Measurements from ENCODE around the gene RENBP.

The RENBP gene

GRCh38 chrX:153971450-153972367, 27.3 kb upstream of the RENBP start, which contains the start of gene HCFC1 (continued):
- TF ChIP-seq ZNF121 (tag by site-specific recombination; IDR thresholded peaks at IDR 0.05): peak; percentile 7; the same call in 1 of the 2 replicates
- no peak for TF ChIP-seq ZNF19 (tag by site-specific recombination; IDR thresholded peaks at IDR 0.05; ENCODE audit: low read depth)
- TF ChIP-seq ZNF530 (tag by site-specific recombination; IDR thresholded peaks at IDR 0.05; ENCODE audit: low read depth): no peak
- TF ChIP-seq REPIN1 (tag by site-specific recombination; IDR thresholded peaks at IDR 0.05; ENCODE audit: low read depth): no peak

DNA sequence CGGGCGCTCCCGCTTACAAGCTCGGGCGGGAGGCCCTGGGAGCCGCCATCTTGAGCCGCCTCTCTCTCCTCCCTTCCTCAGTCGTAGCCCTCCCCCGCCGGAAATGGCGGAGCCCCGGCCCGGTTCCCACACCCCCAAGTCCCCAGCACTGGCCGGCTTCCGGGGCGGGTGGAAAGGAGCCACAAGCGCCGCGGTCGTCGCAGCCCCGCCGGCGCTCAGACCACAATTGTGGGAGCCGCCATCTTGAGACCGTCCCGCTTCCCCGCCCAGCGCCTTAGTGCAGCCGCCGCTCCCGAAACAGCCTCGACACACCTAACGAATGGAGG, 26.6 kb upstream of the RENBP start:
- Histone ChIP-seq H3K9me3 (ENCODE audit: control insufficient read depth, insufficient read depth, low read depth, low read length) (no peaks in the 10 kb centered on the region), H3K27ac (ENCODE audit: extremely low read depth, low read depth, low read length) (peak overlapping the region; percentile 99), H3K36me3 (ENCODE audit: control insufficient read depth in 2 of 2, insufficient read depth in 1 of 2, low read length in 2 of 2) (peaks cover 0 to 24% of the 10 kb centered on the region in 2 experiments; a peak in 1 of 3 replicates), H3K4me1 (ENCODE audit: control insufficient read depth, insufficient read depth, low read length) (peaks cover 10% of the 10 kb centered on the region), H3K4me3 (ENCODE audit: low read depth, low read length) (peak overlapping the region; percentile 95)
- CTCF ChIA-PET: interaction anchor here (0.5 to 7.0 kb wide), 6 partner anchors 21 to 48 kb away, joined by 3 to 65 read pairs (median 8); no protein-coding TSS in a partner anchor
- POLR2A ChIA-PET: interaction anchor here (0.6 to 4.6 kb wide), 18 partner anchors 9 to 400 kb away, joined by 3 to 67 read pairs (median 5); partner anchors contain the start of genes MECP2 and NAA10
- peak; percentile 8; the same call in 1 of the 2 replicates for TF ChIP-seq WT1 (tag by site-specific recombination; IDR thresholded peaks at IDR 0.05)
- TF ChIP-seq, protein P1, sequence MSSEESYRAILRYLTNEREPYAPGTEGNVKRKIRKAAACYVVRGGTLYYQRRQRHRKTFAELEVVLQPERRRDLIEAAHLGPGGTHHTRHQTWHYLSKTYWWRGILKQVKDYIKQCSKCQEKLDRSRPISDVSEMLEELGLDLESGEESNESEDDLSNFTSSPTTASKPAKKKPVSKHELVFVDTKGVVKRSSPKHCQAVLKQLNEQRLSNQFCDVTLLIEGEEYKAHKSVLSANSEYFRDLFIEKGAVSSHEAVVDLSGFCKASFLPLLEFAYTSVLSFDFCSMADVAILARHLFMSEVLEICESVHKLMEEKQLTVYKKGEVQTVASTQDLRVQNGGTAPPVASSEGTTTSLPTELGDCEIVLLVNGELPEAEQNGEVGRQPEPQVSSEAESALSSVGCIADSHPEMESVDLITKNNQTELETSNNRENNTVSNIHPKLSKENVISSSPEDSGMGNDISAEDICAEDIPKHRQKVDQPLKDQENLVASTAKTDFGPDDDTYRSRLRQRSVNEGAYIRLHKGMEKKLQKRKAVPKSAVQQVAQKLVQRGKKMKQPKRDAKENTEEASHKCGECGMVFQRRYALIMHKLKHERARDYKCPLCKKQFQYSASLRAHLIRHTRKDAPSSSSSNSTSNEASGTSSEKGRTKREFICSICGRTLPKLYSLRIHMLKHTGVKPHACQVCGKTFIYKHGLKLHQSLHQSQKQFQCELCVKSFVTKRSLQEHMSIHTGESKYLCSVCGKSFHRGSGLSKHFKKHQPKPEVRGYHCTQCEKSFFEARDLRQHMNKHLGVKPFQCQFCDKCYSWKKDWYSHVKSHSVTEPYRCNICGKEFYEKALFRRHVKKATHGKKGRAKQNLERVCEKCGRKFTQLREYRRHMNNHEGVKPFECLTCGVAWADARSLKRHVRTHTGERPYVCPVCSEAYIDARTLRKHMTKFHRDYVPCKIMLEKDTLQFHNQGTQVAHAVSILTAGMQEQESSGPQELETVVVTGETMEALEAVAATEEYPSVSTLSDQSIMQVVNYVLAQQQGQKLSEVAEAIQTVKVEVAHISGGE (tag by site-specific recombination; conservative IDR thresholded peaks at IDR 0.05; ENCODE audit: low read depth): peak; percentile 98
- TF ChIP-seq ZBTB20 (tag by site-specific recombination; IDR thresholded peaks at IDR 0.05): peak; percentile 96
- TF ChIP-seq ZNF76 (tag by site-specific recombination; IDR thresholded peaks at IDR 0.05; ENCODE audit: borderline replicate concordance, low read depth): peak; percentile 88
- TF ChIP-seq ZNF416 (tag by site-specific recombination; IDR thresholded peaks at IDR 0.05): no peak
- TF ChIP-seq OVOL3 (tag by site-specific recombination; IDR thresholded peaks at IDR 0.05): no peak
- TF ChIP-seq KLF8 (tag by site-specific recombination; IDR thresholded peaks at IDR 0.05): peak; percentile 86; the same call in 1 of the 2 replicates
- peak; percentile 51 for TF ChIP-seq EGR2 (tag by site-specific recombination; IDR thresholded peaks at IDR 0.05; ENCODE audit: low read depth)
- peak; percentile 93 for TF ChIP-seq SP3 (tag by site-specific recombination; IDR thresholded peaks at IDR 0.05)
- peak; percentile 84 for TF ChIP-seq ZNF335 (tag by site-specific recombination; conservative IDR thresholded peaks at IDR 0.05)
- TF ChIP-seq ZNF488 (tag by site-specific recombination; IDR thresholded peaks at IDR 0.05): no peak
- no peak; the same call in 1 of the 2 replicates for TF ChIP-seq ZNF501 (tag by site-specific recombination; IDR thresholded peaks at IDR 0.05)
- TF ChIP-seq SP2 (tag by site-specific recombination; IDR thresholded peaks at IDR 0.05): peak; percentile 96
- TF ChIP-seq, protein P2, sequence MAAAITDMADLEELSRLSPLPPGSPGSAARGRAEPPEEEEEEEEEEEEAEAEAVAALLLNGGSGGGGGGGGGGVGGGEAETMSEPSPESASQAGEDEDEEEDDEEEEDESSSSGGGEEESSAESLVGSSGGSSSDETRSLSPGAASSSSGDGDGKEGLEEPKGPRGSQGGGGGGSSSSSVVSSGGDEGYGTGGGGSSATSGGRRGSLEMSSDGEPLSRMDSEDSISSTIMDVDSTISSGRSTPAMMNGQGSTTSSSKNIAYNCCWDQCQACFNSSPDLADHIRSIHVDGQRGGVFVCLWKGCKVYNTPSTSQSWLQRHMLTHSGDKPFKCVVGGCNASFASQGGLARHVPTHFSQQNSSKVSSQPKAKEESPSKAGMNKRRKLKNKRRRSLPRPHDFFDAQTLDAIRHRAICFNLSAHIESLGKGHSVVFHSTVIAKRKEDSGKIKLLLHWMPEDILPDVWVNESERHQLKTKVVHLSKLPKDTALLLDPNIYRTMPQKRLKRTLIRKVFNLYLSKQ (tag by site-specific recombination; IDR thresholded peaks at IDR 0.05; ENCODE audit: borderline replicate concordance): no peak
- 0 out of 2 replicates have a peak, but pooled peaks have one; percentile 42 for TF ChIP-seq ZNF518A (tag by site-specific recombination; conservative IDR thresholded peaks at IDR 0.05; ENCODE audit: low read depth)
- TF ChIP-seq GLIS2 (tag by site-specific recombination; IDR thresholded peaks at IDR 0.05): peak; percentile 54
- no peak for TF ChIP-seq RBAK (tag by site-specific recombination; IDR thresholded peaks at IDR 0.05)
- peak; percentile 66 for TF ChIP-seq ZEB2 (tag by site-specific recombination; IDR thresholded peaks at IDR 0.05)
- TF ChIP-seq ZSCAN30 (tag by site-specific recombination; IDR thresholded peaks at IDR 0.05): peak; percentile 67; the same call in 1 of the 2 replicates
- peak; percentile 36; the same call in 1 of the 2 replicates for TF ChIP-seq KLF16 (tag by site-specific recombination; IDR thresholded peaks at IDR 0.05)
